Heart left ventricle (tissue), 16 donors: ENCODE data around the gene MCC. TPM values are rescaled to one million over a fixed set of nuclear protein-coding genes. Genes with fewer than 3 reads are reported as not detected.

Experiments
- ATAC-seq, 4 donors: fragments of 200-7000 bp; cut with Tn5 transposase; one replicate each; pipeline ENCODE4 v1.9.1; 2020 to 2022; ENCODE audit warnings: moderate library complexity in 4 of 4, mild to moderate bottlenecking in 3 of 4, moderate number of reproducible peaks in 1 of 4
- DNase-seq, 5 donors: peaks; one replicate each; pipeline ENCODE4 v3.0.0-alpha.2; 2020
- H3K27ac ChIP-seq, 12 donors: fragments of 200-600 bp; sonication (generic) in 4 of 12; one replicate each; pipeline versions ENCODE4 v1.5.0 to v1.8.0; 2016 to 2022; ENCODE audit warnings: mild to moderate bottlenecking in 2 of 12
- H3K27me3 ChIP-seq, 9 donors: fragments of 200-600 bp; sonication (generic) in 2 of 9; one replicate each; pipeline versions ENCODE4 v1.5.1 to v1.8.0; 2016 to 2022; ENCODE audit warnings: mild to moderate bottlenecking in 3 of 9
- H3K36me3 ChIP-seq, 9 donors: fragments of 200-600 bp; sonication (generic) in 2 of 9; one replicate each; pipeline versions ENCODE4 v1.5.0 to v1.8.0; 2018 to 2022; ENCODE audit warnings: mild to moderate bottlenecking in 2 of 9
- H3K4me1 ChIP-seq, 12 donors: fragments of 200-600 bp; sonication (generic) in 4 of 12; one replicate each; pipeline versions ENCODE4 v1.5.0 to v1.8.0; 2016 to 2022; ENCODE audit warnings: mild to moderate bottlenecking in 3 of 12
- H3K4me3 ChIP-seq, 12 donors: fragments of 200-600 bp; sonication (generic) in 4 of 12; one replicate each; pipeline versions ENCODE4 v1.5.0 to v1.8.0; 2017 to 2022; ENCODE audit warnings: mild to moderate bottlenecking in 9 of 12, moderate library complexity in 4 of 12
- H3K9me3 ChIP-seq, 12 donors: fragments of 200-600 bp; sonication (generic) in 4 of 12; one replicate each; pipeline versions ENCODE4 v1.5.0 to v1.8.0; 2016 to 2022; ENCODE audit warnings: mild to moderate bottlenecking in 1 of 12
- POLR2A ChIP-seq, 2 donors: fragments of 450-650 bp; IDR thresholded peaks; one replicate each; pipeline ENCODE4 v1.6.1; 2017; ENCODE audit warnings: antibody characterized with exemption in 2 of 2, mild to moderate bottlenecking in 2 of 2, moderate library complexity in 2 of 2
- WGBS, 4 donors: extraction: QIAGEN DNeasy Blood & Tissue Kit in 2 of 4; methylation state at CpG; one replicate each; pipeline versions ENCODE4 v1.1.5 to v1.1.7; 2013 to 2018; 5-methylcytosine and 5-hydroxymethylcytosine counted together
- intact Hi-C, 10 donors: fragments of 100-400 bp; cut with DNase I; formaldehyde crosslinking; loops; one replicate each; pipeline versions ENCODE4 v1.11.1 to v1.14.2; 2022
- polyA plus RNA-seq, 2 donors: library from polyadenylated mRNA; stranded (reverse); fragments of 200-250 nt; gene quantifications; one replicate each; pipeline ENCODE4 v1.2.3, GENCODE V29; 2013
- total RNA-seq, 9 donors: library from RNA; depleted of rRNA in 2 of 9; stranded (reverse); fragments of >200 nt in 2 of 9; fragmentation: NEBNext Ultra II Directional in 3 of 9; extraction: Animal tissue kit (Norgen Biotek cat#: 25700) in 3 of 9; gene quantifications; one replicate each; pipeline versions ENCODE4 v1.1.0 to v1.2.4, GENCODE V29; 2016 to 2023
- TF ChIP-seq, protein P1 (sequence below), 12 donors: fragments of 200-600 bp; sonication (generic) in 4 of 12; IDR thresholded peaks; one replicate each; pipeline versions ENCODE4 v1.5.0 to v1.8.0; 2018 to 2022; ENCODE audit warnings: antibody characterized with exemption in 12 of 12, mild to moderate bottlenecking in 5 of 12
- donor health status: ischemic (EF 13 %, LVEDD 7.1; RV severe dilation, severe dysfunction).
- donor health status: healthy with polysubstance abuse.
- donor health status: DM: no; HTN: yes; CAD: no.
- donor health status: DM: no; HTN: no; CAD: no.
- donor health status: ischemic (EF 25% LVEDD 6.9; RV normal size, moderate dysfunction).
- donor health status: ischemic (EF 25% LVEDD 5.7; RV mildly dilated, moderate dysfunction).
- donor health status: healthy.
- donor health status: DM: yes; HTN: yes; CAD: no.
- donor health status: ischemic (EF 35%, LVEDD 5.7; RV mildly dilated, moderate dysfunction).
- donor health status: nonischemic (EF 11% LVEDD 7.7; RV severe dilation, severe dysfunction).
- donor health status: DM: yes; HTN: yes; CAD: no.
- donor health status: PGD.
- donor health status: ischemic (EF 29% LVEDD 5.4; RV normal size, mild dysfunction).
- donor health status: nonischemic (EF 23%, LVEDD 6.1; RV moderate dilation, normal function).

The MCC gene
- total and polyA plus RNA-seq, 11 donors: 6.1 to 33.8 (median 24.3) TPM

- Histone ChIP-seq H3K4me1 (peaks cover 0 to 22% (median 6%) of the 10 kb centered on the region in 12 donors), H3K27me3 (no peaks in the 10 kb centered on the region), H3K9me3 (no peaks in the 10 kb centered on the region), H3K36me3 (peaks cover 0 to 41% (median 8%) of the 10 kb centered on the region in 9 donors), H3K27ac (no peak overlapping the region), H3K4me3 (no peak overlapping the region)
- TF ChIP-seq POLR2A (IDR thresholded peaks at IDR 0.05): no peak
- 82 to 92% (median 85%) methylated on average over 5 of the region's 5 CpGs for WGBS, 4 donors
- DNase-seq (no peak), ATAC-seq (no peak)
- intact Hi-C loops: no loop called here
Observed at GRCh38 chr5:113105693-113106280, 382.5 kb downstream of the MCC start.

- DNase-seq (no peak), ATAC-seq (no peak)
- Histone ChIP-seq H3K9me3 (no peaks in the 10 kb centered on the region), H3K4me1 (peaks cover 0 to 20% (median 3%) of the 10 kb centered on the region in 12 donors), H3K36me3 (peaks cover 0 to 59% (median 9%) of the 10 kb centered on the region in 9 donors), H3K27me3 (no peaks in the 10 kb centered on the region), H3K4me3 (no peak overlapping the region), H3K27ac (no peak overlapping the region)
- intact Hi-C loops: no loop called here
- TF ChIP-seq POLR2A (IDR thresholded peaks at IDR 0.05): no peak
- TF ChIP-seq, protein P1, sequence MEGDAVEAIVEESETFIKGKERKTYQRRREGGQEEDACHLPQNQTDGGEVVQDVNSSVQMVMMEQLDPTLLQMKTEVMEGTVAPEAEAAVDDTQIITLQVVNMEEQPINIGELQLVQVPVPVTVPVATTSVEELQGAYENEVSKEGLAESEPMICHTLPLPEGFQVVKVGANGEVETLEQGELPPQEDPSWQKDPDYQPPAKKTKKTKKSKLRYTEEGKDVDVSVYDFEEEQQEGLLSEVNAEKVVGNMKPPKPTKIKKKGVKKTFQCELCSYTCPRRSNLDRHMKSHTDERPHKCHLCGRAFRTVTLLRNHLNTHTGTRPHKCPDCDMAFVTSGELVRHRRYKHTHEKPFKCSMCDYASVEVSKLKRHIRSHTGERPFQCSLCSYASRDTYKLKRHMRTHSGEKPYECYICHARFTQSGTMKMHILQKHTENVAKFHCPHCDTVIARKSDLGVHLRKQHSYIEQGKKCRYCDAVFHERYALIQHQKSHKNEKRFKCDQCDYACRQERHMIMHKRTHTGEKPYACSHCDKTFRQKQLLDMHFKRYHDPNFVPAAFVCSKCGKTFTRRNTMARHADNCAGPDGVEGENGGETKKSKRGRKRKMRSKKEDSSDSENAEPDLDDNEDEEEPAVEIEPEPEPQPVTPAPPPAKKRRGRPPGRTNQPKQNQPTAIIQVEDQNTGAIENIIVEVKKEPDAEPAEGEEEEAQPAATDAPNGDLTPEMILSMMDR (IDR thresholded peaks at IDR 0.05): no peak
- WGBS, 4 donors: 68 to 80% (median 77%) methylated on average over 3 of the region's 3 CpGs
Observed at GRCh38 chr5:113103330-113103729, 384.9 kb downstream of the MCC start.

DNA sequence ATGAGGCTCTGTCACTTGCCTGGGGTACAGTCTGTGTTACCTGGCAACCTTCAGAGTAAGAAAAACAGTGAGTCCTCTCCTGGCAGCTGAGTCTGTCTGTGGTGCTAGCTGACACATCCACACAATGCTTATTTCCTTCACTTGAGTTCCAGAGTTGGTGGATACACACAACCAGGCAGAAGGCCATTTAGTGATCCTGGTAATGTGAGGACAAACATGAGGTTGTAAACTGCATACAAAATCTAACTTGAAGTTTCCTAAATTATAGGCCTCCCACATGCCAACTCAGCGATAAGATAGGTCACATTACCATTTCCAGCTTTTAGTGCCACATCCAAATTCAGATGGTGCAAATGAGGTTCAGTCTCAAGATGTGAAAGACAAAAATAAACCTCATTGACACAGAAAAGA is 386.1 kb downstream of the MCC start:
- Histone ChIP-seq H3K4me3 (no peak overlapping the region), H3K27me3 (no peaks in the 10 kb centered on the region), H3K27ac (peak overlapping the region in 3 of 12 donors; percentile 17 to 38 (median 28)), H3K4me1 (peaks cover 0 to 20% (median 3%) of the 10 kb centered on the region in 12 donors), H3K9me3 (no peaks in the 10 kb centered on the region), H3K36me3 (peaks cover 0 to 69% (median 17%) of the 10 kb centered on the region in 9 donors)
- no peak for TF ChIP-seq POLR2A (IDR thresholded peaks at IDR 0.05)
- TF ChIP-seq, protein P1 (IDR thresholded peaks at IDR 0.05): no peak
- intact Hi-C loops: loop anchor here in 1 of 10 donors (1.0 kb wide), 1 partner anchor 14 kb away; no protein-coding TSS in a partner anchor
- ATAC-seq: peak; percentile 73 to 89 (median 84)
- WGBS, 4 donors: 54 to 58% (median 56%) methylated on average over 1 of the region's 1 CpG
- DNase-seq: no peak

DNA sequence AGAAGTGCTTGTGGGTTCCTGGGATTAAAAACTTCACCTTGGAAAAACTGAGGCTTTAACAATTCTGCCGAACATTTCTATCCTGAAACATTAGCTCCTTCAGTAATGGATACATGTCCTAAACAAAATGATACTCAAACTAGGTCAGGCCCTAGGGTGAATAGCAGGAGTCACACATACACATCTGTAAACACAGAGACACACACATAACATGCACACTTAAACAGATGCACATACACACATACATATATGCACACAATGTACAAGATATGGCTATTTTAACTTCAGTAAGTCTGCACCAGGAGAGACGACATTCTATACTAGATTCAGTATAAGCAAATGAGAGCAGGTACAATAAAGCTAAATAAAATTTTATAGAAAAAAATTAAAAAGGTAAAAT is 387.3 kb downstream of the MCC start:
- no peak for ATAC-seq
- no peak overlapping the region for H3K4me3 ChIP-seq
- no peak overlapping the region for H3K27ac ChIP-seq
- 92 to 97% (median 95%) methylated on average over 2 of the region's 2 CpGs for WGBS, 4 donors
- TF ChIP-seq POLR2A (IDR thresholded peaks at IDR 0.05): no peak
- TF ChIP-seq, protein P1 (IDR thresholded peaks at IDR 0.05): no peak
- intact Hi-C loops: no loop called here
- no peak for DNase-seq
- H3K4me1 ChIP-seq: peaks cover 0 to 25% (median 4%) of the 10 kb centered on the region in 12 donors
- H3K27me3 ChIP-seq: no peaks in the 10 kb centered on the region
- no peaks in the 10 kb centered on the region for H3K9me3 ChIP-seq
- H3K36me3 ChIP-seq: peaks cover 0 to 71% (median 17%) of the 10 kb centered on the region in 9 donors
